Lower leg skin (tissue), 3 donors: ENCODE data around the gene PROSER3.

Experiments used
- POLR2A ChIP-seq, 2 donors: fragments of 450-650 bp; IDR thresholded peaks; one replicate each; pipeline ENCODE4 v1.6.1; 2016 to 2017; ENCODE audit warnings: antibody characterized with exemption in 2 of 2, mild to moderate bottlenecking in 1 of 2, moderate library complexity in 1 of 2
- TF ChIP-seq, protein P1 (sequence below), 3 donors: fragments of 450-650 bp; IDR thresholded peaks; one replicate each; pipeline ENCODE4 v1.5.1; 2016; ENCODE audit warnings: antibody characterized with exemption in 3 of 3, mild to moderate bottlenecking in 3 of 3, moderate library complexity in 2 of 3

DNA sequence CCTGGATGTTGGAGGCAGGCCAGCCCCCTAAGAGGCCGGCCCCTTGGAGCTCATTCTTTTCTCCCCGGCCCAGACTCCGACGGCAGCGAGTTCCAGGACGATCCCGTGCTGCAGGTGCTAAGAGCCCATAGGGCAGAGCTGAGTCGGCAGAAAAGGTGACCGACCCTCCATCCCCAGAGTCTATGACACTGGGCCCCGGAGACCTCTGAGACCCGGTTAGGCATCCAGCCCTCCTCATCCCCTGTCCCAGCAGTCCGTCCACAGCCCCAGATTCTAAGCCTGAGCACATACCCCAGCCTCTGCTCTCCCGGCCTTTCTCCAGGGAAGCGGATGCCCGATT, 10.1 kb downstream of the PROSER3 start:
- TF ChIP-seq, protein P1, sequence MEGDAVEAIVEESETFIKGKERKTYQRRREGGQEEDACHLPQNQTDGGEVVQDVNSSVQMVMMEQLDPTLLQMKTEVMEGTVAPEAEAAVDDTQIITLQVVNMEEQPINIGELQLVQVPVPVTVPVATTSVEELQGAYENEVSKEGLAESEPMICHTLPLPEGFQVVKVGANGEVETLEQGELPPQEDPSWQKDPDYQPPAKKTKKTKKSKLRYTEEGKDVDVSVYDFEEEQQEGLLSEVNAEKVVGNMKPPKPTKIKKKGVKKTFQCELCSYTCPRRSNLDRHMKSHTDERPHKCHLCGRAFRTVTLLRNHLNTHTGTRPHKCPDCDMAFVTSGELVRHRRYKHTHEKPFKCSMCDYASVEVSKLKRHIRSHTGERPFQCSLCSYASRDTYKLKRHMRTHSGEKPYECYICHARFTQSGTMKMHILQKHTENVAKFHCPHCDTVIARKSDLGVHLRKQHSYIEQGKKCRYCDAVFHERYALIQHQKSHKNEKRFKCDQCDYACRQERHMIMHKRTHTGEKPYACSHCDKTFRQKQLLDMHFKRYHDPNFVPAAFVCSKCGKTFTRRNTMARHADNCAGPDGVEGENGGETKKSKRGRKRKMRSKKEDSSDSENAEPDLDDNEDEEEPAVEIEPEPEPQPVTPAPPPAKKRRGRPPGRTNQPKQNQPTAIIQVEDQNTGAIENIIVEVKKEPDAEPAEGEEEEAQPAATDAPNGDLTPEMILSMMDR (IDR thresholded peaks at IDR 0.05): no peak
- no peak for TF ChIP-seq POLR2A (IDR thresholded peaks at IDR 0.05)
